Uterus (tissue), 4 donors: ENCODE measurements around the gene ZFP36L2. TPM values are rescaled to one million over a fixed set of nuclear protein-coding genes. Genes with fewer than 3 reads are reported as not detected.
"Not testable (repeated sequence)": the region's sequence is repeated elsewhere in the genome, so short reads cannot be mapped to it uniquely, and the experiment has no call there.

ENCODE experiments used
- DNase-seq, 2 donors: peaks; one replicate each; pipeline ENCODE4 v3.0.0-alpha.2; 2019 to 2020
- H3K27ac ChIP-seq, 2 donors: fragments of 200-600 bp; sonication (generic); 1 replicate in 1 of 2; 2 replicates in 1 of 2; pipeline ENCODE4 v1.5.1; 2016 to 2018
- H3K27me3 ChIP-seq, 2 donors: fragments of 200-600 bp; sonication (generic); one replicate each; pipeline ENCODE4 v1.5.1; 2018 to 2019; ENCODE audit warnings: control low read depth in 1 of 2
- H3K36me3 ChIP-seq, 2 donors: fragments of 200-600 bp; sonication (generic); one replicate each; pipeline ENCODE4 v1.5.1; 2019; ENCODE audit warnings: control low read depth in 1 of 2
- H3K4me1 ChIP-seq, 2 donors: fragments of 200-600 bp; sonication (generic); one replicate each; pipeline ENCODE4 v1.5.1; 2018 to 2019; ENCODE audit warnings: control low read depth in 1 of 2
- H3K4me3 ChIP-seq, 2 donors: fragments of 200-600 bp; sonication (generic); 1 replicate in 1 of 2; 2 replicates in 1 of 2; pipeline ENCODE4 v1.5.1; 2018 to 2019; ENCODE audit warnings: mild to moderate bottlenecking in 1 of 2
- H3K9me3 ChIP-seq, 2 donors: fragments of 200-600 bp; sonication (generic); one replicate each; pipeline ENCODE4 v1.5.1; 2019; ENCODE audit warnings: control low read depth in 1 of 2
- CTCF ChIP-seq, 4 experiments: fragments of 200-600 bp in 2 of 4; fragments of 450-650 bp in 2 of 4; sonication (generic) in 2 of 4; IDR thresholded peaks; one replicate each; pipeline ENCODE4 v1.5.1; 2016 to 2019; ENCODE audit warnings: antibody characterized with exemption in 4 of 4, mild to moderate bottlenecking in 2 of 4, moderate library complexity in 1 of 4
- POLR2A ChIP-seq, 2 donors: fragments of 450-650 bp; IDR thresholded peaks; one replicate each; pipeline ENCODE4 v1.6.1; 2016; ENCODE audit warnings: antibody characterized with exemption in 2 of 2, mild to moderate bottlenecking in 1 of 2, moderate library complexity in 1 of 2
- intact Hi-C: fragments of 100-400 bp; cut with DNase I; formaldehyde crosslinking; loops from one replicate; pipeline ENCODE4 v1.15.1; 2023; ENCODE audit warnings: low total_unique reads
- total RNA-seq, 4 donors: library from RNA; depleted of rRNA in 3 of 4; stranded (reverse); fragments of >200 nt in 3 of 4; gene quantifications; one replicate each; pipeline versions ENCODE4 v1.1.0 to v1.2.4, GENCODE V29; 2014 to 2023
- donor health status: DM: yes; HTN: yes; CAD: no.

ZFP36L2 gene
- total RNA-seq, 4 donors from 2014 or later: 18.2 to 209 (median 67.2) TPM

GRCh38 chr2:43193652-43194120, 32.7 kb downstream of the ZFP36L2 start:
- TF ChIP-seq CTCF (IDR thresholded peaks at IDR 0.05): no peak
- no peak for TF ChIP-seq POLR2A (IDR thresholded peaks at IDR 0.05)
- Histone ChIP-seq H3K36me3 (no peaks in the 10 kb centered on the region), H3K27me3 (no peaks in the 10 kb centered on the region), H3K9me3 (no peaks in the 10 kb centered on the region), H3K27ac (no peak overlapping the region), H3K4me3 (no peak overlapping the region), H3K4me1 (no peaks in the 10 kb centered on the region)
- intact Hi-C loops: no loop called here
- no peak for DNase-seq

- Histone ChIP-seq H3K27me3 (no peaks in the 10 kb centered on the region), H3K27ac (no peak overlapping the region), H3K4me3 (no peak overlapping the region), H3K36me3 (no peaks in the 10 kb centered on the region), H3K9me3 (no peaks in the 10 kb centered on the region), H3K4me1 (no peaks in the 10 kb centered on the region)
- no peak for DNase-seq
- intact Hi-C loops: no loop called here
- TF ChIP-seq POLR2A (IDR thresholded peaks at IDR 0.05): no peak
- no peak for TF ChIP-seq CTCF (IDR thresholded peaks at IDR 0.05)
Observed at GRCh38 chr2:43192744-43193651, 33.4 kb downstream of the ZFP36L2 start.

- H3K27me3 ChIP-seq: no peaks in the 10 kb centered on the region
- H3K9me3 ChIP-seq: no peaks in the 10 kb centered on the region
- H3K4me1 ChIP-seq: peaks cover 0 to under 1% of the 10 kb centered on the region in 2 donors
- intact Hi-C loops: no loop called here
- no peak overlapping the region for H3K27ac ChIP-seq
- no peak for DNase-seq
- TF ChIP-seq POLR2A (IDR thresholded peaks at IDR 0.05) (no peak), CTCF (IDR thresholded peaks at IDR 0.05) (no peak)
- no peak overlapping the region for H3K4me3 ChIP-seq
- H3K36me3 ChIP-seq: no peaks in the 10 kb centered on the region
Observed at GRCh38 chr2:43191947-43192516, 34.4 kb downstream of the ZFP36L2 start.

GRCh38 chr2:43190311-43191052, 35.9 kb downstream of the ZFP36L2 start:
- intact Hi-C loops: no loop called here
- TF ChIP-seq CTCF (IDR thresholded peaks at IDR 0.05): no peak
- no peak for TF ChIP-seq POLR2A (IDR thresholded peaks at IDR 0.05)
- Histone ChIP-seq H3K27ac (no peak overlapping the region), H3K36me3 (no peaks in the 10 kb centered on the region), H3K9me3 (no peaks in the 10 kb centered on the region), H3K27me3 (no peaks in the 10 kb centered on the region), H3K4me1 (peaks cover 0 to 3% of the 10 kb centered on the region in 2 donors), H3K4me3 (no peak overlapping the region)
- DNase-seq: no peak

GRCh38 chr2:43189861-43190260, 36.5 kb downstream of the ZFP36L2 start:
- H3K27ac ChIP-seq, H3K27me3 ChIP-seq, H3K36me3 ChIP-seq, H3K4me1 ChIP-seq, H3K4me3 ChIP-seq, DNase-seq, intact Hi-C loops, H3K9me3 ChIP-seq: not testable (repeated sequence)
